Activated CD4-positive, alpha-beta T cell treated with anti-CD3 and anti-CD28 coated beads, Interleukin-2, amount 50 U/mL, for 48 hours (primary cell): ENCODE results near the gene GALNT18.

ENCODE experiments used
- DNase-seq, 2 experiments: peaks; one replicate each; pipeline ENCODE4 v3.0.0-alpha.2; 2020

Gene GALNT18

DNA sequence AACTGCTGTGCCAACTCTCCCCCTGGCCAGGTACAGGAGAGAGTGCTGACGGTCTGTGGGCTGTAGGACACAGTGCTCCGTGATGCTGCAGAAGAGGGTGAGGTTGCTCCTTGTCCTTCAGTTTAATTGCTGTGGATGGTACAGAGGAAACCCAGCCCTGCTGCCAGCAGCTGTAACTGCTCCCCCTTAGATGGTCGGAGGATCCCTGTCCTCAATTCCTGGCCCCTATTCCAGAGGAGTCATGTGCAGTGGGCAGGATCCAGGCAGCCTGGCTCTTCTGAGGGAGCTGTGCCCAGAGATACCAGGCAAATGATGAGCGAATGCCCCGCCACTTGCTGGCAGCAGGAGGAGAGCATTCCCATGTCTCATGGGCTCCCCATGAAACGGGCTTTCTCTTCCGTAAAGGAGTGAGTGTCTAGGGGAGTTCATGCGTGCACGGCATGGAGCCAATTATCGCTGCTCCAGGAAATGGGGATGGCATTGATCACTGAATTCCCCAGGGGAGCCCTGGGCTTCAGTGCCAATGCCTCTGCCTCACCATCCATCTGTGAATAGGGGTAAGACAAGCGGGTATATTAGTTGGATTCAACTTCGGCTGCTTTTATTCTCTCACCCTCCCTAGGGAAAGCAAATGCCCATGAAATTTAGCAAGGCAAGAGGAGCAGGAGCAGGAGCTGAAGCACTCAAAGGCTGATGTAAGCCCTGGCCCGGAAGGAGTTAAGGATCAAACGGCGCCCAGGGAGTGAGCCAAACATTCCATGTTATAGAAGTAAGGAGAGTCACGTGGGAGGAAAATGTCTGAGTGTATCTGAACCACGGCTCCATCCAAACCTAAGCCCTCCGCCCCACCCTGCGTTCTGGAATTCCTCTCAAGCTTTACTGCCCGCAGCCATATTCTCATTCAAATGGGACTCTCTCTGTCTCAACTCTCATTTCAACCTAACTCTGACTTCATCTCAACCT, 217.8 kb downstream of the GALNT18 start:
- DNase-seq, result no peak

GRCh38 chr11:11401960-11402535, 219.8 kb downstream of the GALNT18 start:
- DNase-seq, result no peak

- DNase-seq, result peak in 1 of 2 experiments; percentile 4
Measured at GRCh38 chr11:11400635-11401232, 221.1 kb downstream of the GALNT18 start.

GRCh38 chr11:11400121-11400520, 221.7 kb downstream of the GALNT18 start:
- DNase-seq, result no peak

DNA sequence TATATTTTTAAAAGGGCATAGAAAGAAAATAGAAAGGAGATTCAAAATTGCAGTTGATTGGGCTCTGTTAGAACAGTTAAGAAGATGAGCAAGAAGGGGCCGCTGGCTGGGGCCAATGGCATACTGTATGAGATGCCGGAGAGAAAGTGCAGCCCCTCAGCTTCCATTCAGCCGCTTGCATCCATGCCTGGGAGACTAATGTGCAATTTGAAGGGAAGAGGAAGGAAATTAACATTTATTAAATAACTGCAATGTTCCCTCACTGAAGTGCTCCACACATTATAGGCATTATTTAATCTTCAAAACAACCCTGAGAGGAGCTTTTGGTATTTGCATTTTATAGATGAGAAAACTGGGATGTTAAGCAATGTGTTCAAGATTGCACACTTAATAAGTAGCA, 224.0 kb downstream of the GALNT18 start:
- no peak for DNase-seq

DNA sequence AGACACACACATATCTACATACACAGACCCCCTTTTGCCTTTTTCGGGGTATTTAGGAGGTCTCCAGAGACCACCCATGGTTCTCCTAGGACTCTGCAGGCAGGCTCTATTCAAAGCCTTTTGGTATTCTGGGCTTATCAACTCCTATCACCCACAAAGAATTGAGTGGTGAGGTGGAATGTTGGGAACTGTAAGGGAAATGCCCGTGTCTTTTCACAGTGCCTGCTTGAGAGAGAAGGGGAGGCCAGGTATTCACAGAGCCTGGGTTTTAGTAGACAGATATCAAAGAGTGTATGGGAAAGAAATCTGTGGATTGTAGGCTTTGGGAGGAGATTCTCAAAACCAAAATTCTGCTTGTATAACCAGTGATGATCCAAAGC, 224.8 kb downstream of the GALNT18 start:
- no peak for DNase-seq

DNA sequence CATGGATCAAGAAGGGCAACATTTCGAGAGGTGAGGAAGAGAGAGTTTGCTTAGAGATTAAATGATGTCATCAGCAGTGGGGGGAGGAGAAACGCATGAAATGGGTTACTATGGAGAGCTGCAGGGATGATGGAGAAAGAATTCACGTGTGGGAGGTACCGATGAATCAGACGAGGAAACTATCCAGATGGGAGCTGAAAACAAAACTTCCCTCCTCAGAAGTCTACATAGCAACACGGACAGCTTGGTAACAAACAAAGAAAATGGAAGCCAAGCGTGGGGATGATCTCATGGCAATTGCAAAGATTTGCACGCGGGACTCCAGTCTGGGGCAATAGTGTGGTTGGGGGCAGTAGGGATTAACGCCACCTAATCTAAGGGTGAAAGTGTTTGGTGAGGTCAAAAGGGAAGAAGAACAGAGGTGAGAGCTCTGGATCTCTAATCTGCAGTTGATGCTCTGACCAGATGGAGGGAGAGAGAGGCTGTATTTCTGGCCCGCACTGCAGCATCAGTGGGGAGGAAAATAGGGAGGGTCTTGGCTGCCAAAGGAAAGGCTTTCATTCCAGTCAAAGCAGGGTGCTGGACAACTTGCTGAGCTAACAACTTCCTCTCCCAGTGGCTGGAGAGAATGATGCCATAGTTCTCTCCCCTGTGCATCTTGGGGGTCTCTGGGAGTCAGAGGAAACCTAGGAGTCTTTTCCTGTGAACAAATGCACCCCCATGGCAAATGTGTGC, 225.3 kb downstream of the GALNT18 start:
- no peak for DNase-seq

- DNase-seq, result no peak
Measured at GRCh38 chr11:11395126-11395525, 226.7 kb downstream of the GALNT18 start.

DNA sequence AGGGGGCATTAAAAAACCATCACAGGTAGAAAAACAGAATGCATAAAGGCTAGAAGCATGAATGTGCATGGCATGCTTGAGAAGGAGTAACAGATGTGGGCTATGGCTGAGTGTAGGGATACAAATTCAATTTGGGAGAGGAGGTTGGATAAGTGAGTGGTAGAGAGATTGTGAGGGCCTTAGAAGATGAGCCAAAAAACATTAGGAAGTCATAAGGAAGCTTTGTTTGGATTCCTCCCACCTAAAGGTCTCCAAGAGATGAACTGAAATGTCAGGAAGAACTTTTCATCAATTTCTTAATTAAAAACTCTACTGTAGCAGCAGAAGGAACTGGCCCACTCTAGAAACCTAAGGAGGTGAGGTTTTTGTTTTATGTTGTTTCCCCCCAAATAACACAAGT, 227.6 kb downstream of the GALNT18 start:
- no peak for DNase-seq

- no peak for DNase-seq
Measured at GRCh38 chr11:11391796-11392463, 229.9 kb downstream of the GALNT18 start.

DNA sequence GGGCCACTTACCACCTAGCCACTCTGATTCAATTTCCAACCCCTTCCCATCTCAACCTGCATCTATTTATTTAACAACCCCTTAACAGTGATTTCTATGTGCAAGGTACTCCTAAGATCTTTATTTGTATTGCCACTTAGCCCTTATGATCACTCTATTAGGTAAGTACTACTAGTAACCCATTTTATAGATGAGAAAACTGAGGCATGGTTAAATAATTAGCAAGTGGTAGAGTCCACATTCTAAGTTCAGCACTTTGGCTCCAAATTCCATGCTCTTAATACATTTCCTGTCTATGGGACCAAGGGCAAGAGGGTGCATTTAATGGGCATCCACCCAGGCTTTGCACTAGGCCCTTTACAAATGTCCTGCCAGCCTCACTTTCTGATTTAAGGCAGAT, 230.6 kb downstream of the GALNT18 start:
- DNase-seq, result no peak

GRCh38 chr11:11390068-11390771, 231.6 kb downstream of the GALNT18 start:
- DNase-seq, result no peak

DNA sequence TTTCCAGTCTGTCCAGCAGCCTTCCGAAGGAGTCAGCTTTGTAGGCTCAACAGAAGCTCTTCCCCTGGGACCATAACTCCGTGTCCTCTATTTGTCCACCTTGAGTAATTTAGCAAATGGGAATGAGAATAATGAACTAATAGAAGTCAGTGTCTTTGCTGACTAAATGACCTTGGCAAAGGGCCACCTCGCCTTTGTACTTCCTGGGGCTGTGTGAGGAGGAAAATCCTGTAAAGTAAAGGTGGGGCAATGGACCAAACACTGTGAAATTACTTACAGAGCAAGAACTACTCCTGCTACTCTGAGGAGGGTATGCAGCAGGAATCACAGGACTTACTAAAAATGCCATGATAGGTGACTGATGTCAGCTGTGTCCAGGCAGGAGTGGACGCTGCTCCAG, 232.6 kb downstream of the GALNT18 start:
- DNase-seq, result no peak

GRCh38 chr11:11387622-11388305, 234.0 kb downstream of the GALNT18 start:
- DNase-seq, result no peak

DNA sequence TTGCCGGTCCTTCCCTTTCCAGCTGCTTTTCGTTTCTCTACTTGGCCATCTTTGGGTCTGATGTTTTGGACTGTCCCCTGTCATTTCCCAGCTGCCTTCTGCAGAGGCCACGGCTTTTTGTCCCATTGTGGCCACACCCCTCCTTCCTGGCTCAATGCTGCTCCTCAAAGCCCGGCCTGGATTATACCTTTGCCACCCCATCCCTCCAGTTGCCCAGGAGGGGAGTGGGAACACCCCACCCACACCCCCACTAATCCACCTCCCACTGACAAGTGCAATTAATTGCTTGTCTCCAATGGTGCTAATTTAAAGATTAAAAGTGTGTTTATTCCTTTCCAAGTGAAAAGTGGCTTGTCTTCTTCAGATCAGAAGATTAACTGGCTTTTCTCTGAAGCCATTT, 234.6 kb downstream of the GALNT18 start:
- DNase-seq, result no peak

GRCh38 chr11:11384829-11385228, 237.0 kb downstream of the GALNT18 start:
- no peak for DNase-seq

DNA sequence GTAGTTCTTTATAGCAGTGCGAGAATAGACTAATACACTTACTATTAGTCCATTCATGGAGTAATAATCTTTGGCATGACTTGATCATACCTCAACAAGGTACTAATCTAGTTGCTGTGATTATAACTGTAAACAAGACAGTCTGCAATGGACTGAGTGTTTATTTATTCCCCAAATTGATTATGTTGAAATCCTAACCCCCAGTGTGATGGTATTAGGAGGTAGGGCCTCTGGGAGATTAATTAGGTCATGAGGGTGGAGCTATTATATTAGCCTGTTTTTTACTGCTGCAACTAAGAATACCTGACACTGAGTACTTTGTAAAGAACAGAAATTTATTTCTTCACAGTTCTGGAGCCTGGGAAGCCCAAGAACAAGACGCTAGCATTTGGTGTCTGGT, 237.8 kb downstream of the GALNT18 start:
- DNase-seq, result no peak

DNA sequence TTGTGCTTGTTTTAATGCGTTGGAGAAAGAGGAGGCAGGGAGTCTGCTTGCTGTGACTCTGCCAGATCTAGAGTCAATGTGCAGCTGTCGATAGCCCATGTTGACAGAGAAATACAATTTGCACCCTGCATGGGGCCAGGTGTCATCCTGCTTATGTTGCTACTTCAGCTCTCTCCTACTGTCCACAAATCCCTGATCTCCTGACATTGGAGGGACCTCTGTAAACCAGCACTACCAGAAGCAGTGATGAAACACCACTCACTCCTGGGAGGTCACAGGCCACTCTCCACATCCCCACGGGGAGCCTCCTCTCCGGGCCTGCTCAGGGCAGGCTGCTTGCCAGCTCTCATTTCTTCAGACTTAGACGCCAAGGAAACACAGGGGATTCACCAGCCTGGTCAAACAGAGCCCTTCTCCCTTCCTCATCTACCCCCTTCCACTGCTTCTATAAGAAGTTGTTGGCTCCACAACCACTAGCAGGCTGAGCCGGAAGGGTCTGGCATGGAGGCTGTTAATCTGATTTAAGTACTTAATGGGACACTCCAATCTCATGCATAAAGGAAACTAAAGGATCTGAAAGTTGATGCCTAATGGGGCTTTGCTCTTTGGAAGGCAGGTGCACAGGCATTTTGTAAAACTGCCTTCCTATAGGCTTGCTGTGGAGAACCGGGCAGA, 238.8 kb downstream of the GALNT18 start:
- DNase-seq, result no peak

DNA sequence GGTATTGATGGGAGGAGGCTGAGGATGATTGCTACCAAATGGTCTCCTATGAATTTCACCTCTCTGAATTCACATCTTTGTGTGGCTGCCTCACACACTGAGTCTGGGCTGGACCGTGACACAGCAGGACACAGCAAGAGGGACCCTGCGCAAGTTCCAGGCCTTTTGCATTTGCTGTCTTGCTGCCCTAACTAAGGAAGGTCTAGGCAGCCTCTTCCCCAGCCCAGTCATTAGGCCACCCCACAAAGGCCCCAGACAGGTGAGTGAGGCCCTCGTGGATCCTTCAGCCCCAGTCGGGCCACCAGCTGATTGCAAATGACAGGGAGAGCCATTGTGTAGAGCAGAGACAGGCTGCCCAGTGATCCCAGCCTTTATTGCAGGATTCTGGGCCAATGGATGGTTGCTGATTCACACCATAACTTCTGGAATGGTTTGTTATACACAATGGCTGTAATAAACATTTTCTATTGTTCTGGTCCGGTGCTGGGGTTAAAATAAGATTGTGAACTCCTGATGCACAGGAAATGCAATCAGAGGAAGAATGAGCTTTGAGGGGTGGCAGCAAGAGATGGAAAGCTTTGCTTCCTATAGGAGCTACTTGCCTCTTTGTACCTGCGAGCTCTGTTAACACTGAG, 240.2 kb downstream of the GALNT18 start:
- DNase-seq, result no peak

DNA sequence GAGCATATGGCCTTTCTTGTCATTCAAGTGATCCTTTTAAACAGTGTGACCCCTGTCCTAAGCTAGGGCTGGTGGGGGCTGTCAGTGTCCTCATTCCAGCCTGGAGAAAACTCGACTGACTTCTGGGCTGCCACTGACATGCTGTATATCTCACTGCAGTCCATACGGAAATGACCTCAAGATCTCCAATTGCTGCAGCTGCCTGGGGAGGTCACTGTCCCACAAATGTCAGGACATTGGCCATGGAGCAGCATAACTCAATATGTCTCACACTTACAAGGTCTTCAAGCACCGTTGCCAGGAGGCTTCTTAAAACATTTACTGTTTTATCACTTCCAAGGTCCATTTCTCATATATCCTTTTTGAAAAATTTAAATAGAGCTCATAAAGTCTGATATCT, 240.9 kb downstream of the GALNT18 start:
- no peak for DNase-seq
